Measurements from ENCODE around the gene RNU2-63P. TPM values are rescaled to one million over a fixed set of nuclear protein-coding genes. Genes with fewer than 3 reads are reported as not detected.
"Not testable (repeated sequence)": the region's sequence is repeated elsewhere in the genome, so short reads cannot be mapped to it uniquely, and the experiment has no call there.

RNU2-63P gene
- not detected for polyA plus RNA-seq (ENCODE audit: insufficient read depth in 1 of 5, insufficient read length in 5 of 5, low replicate concordance in 1 of 5)
- long read RNA-seq, donor 1, transcript RNU2-63P-201 (1 exons, 194 nt) = major isoform, 8 of 8 reads
- long read RNA-seq, donor 1, partial matches to known transcripts = 0 of 8 reads
- long read RNA-seq, donor 1, other reads (novel, unspliced or antisense) = 0 of 8 reads
- long read RNA-seq, donor 2, partial matches to known transcripts = 0 of 3 reads
- long read RNA-seq, donor 2, other reads (novel, unspliced or antisense) = 0 of 3 reads
- long read RNA-seq, donor 3, partial matches to known transcripts = 0 of 1 reads
- long read RNA-seq, donor 3, other reads (novel, unspliced or antisense) = 0 of 1 reads
- long read RNA-seq, donor 4 = 0 reads
- long read RNA-seq, donor 5, partial matches to known transcripts = 0 of 3 reads
- long read RNA-seq, donor 5, other reads (novel, unspliced or antisense) = 0 of 3 reads
- long read RNA-seq, donor 6, transcript RNU2-63P-201 (1 exons, 194 nt) = major isoform, 6 of 6 reads
- long read RNA-seq, donor 6, partial matches to known transcripts = 0 of 6 reads
- long read RNA-seq, donor 6, other reads (novel, unspliced or antisense) = 0 of 6 reads
- long read RNA-seq, donor 7, partial matches to known transcripts = 0 of 1 reads
- long read RNA-seq, donor 7, other reads (novel, unspliced or antisense) = 0 of 1 reads
- long read RNA-seq, donor 8, partial matches to known transcripts = 0 of 4 reads
- long read RNA-seq, donor 8, other reads (novel, unspliced or antisense) = 0 of 4 reads

DNA sequence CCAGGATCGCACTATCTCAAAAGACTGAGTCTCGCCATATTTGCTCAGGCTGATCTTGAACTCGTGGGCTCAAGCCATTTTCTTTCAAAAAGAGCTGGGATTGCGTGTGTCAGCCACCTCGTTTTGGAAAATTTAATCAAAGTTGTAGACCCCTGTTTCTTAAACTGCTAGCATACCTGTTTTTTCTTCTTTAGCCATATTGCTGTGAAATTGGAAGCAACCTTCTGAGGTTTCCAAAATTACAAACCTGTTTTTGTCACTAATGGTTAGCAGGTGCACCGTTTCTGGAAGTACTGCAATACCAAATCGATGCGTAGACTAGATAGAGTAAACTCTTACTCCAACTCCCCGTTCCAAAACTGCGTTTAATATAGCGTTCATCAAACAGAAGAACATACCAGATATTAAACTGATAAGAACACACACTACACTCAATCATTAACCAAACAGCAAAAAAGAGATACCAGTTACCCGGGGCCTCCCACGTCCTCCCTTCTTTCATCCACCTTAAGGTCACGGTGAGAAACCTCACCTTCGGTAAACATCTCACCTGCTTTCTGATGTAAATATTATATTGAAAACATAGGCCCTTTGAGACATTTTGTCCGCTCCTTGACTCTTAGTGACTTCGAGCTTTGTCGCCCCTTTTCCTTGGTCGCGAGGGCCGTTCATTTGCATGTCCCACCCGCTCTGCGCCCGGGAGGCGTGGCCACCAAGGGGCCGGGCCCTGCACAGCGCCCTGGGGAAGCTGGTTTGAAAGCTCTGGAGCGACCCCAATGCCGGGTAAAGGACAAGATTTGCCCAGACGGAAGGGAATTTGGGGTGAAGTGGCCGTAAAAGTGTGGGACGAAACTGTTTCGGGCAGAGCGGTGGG is at the start of gene RNU2-63P:
RNU2-63P (minus strand) TSS at position 462 of the 874 bp plus-strand sequence.
- DNase-seq = peak; percentile 86 to 90

DNA sequence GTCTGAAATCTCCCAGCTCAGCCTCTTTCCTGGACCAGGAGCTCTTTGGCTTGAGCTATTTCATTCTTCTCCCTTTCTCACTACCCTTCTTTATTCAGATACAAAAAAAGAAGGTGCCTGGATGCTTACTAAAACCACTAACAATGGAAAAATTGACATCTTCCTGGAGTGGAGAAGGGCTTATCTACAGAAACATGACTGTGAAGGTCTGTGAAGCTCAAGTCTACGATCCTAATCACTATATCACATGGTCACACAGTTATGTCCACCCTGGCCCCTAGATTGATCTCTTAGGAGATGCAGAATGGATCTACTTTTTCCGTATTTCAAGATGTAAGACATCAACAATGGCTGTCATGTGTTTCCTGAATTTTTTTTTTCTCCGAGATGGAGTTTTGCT is 44.9 kb upstream of the RNU2-63P start:
- no peak for DNase-seq

- no peak for DNase-seq
Measured at GRCh38 chr2:88060907-88061275, 44.5 kb upstream of the RNU2-63P start.

- DNase-seq = no peak
Measured at GRCh38 chr2:88059979-88060906, 43.9 kb upstream of the RNU2-63P start.

- no peak for DNase-seq
Measured at GRCh38 chr2:88058191-88058590, 41.8 kb upstream of the RNU2-63P start.

GRCh38 chr2:88057437-88057844 is 41.1 kb upstream of the RNU2-63P start:
- no peak for DNase-seq

GRCh38 chr2:88055371-88056128 is 39.2 kb upstream of the RNU2-63P start, which contains the start of gene KRCC1:
TSS of gene KRCC1 (minus strand) at chr2:88055783. CDS start at chr2:88028563, 27,220 bp downstream.
- DNase-seq = peak; percentile 94 to 96

DNA sequence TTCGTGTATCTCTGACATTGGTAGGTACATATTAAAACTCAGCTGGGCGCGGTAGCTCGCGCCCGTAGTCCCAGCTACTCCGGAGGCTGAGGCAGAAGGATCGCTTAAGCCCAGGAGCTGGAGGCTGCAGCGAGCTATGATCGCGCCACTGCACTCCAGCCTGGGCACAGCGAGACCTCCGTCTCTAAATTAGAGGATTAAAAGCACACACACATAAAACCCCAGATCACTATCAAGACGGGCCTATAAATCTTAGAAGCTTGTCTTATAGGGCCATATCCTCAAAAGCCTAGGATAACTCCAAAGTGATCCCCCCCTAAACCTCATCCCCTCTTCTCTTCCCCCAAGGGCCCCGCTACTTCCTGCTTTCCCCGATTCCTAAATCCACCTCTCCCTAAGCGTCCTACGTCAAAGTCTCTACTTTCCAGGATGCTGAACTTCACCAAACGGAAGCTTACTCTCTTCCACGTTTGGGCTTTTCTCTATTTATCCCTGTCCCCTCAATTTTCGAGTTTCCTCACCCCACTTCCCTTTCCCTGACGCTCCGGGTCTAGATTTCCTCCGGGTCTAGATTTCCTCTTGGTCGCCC is 38.5 kb upstream of the RNU2-63P start:
- peak; percentile 35 to 45 for DNase-seq

DNA sequence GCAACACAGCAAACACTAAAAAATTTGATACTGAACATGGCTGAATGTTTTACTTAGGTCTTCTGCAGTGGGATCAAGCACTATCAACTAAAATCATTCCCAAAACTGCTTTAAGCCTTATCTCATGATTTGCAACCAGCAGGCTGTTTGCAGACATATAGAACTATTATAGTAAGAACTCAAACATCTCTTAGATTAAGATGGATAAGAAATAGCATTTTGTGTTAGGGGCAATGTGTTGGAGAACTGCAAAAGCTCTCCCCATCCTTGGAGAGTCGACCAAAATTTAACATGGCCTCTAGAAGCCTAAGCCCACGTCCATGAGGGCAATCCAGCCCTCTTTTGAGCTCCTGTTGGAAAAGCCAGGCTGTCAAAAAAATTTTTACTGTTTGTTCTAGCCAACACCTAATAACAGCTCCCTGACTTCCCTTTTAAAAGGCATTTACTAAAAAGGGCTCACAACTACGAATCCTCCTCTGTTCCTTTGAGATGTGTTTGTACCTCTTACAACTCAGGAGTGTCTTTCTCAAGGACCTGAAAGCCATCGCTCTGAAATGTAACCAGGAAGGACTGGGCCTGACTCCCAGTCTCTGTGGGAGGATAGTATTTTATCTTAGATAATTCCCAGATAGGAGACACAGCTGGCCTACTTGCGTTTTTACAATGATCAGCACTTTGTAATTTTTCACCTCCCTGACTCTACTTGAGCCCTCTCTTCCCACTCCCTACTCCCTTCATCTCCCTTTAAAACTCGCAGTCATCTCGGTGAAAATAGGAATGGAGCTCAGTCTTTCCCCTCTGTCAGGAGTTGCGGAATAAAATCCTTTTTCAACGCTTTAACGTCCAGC is 37.8 kb upstream of the RNU2-63P start:
- no peak for DNase-seq

- DNase-seq = peak; percentile 69 to 80
Measured at GRCh38 chr2:88053296-88053695, 36.9 kb upstream of the RNU2-63P start.

DNA sequence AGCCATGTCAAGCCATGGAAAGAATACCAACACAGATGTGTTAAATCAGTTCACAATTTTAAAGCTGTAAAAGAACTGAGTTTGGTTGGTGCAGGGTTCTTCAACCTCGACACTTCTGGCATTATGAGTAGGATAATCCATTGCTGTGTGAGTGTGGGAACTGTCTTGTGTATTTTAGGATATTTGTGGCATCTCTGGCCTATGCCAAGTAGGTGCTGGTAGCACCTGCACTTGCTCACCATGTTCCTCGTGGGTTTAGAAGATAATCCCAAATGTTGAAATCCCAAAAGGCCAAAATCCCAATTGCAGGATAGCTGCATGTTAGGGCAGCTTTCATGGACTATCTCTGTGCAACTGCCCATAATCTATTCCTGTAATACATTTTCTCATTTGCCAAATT is 35.4 kb upstream of the RNU2-63P start:
- DNase-seq = no peak

- DNase-seq = no peak
Measured at GRCh38 chr2:88049622-88050021, 33.3 kb upstream of the RNU2-63P start.

GRCh38 chr2:88048541-88048940 is 32.2 kb upstream of the RNU2-63P start:
- DNase-seq = no peak

DNA sequence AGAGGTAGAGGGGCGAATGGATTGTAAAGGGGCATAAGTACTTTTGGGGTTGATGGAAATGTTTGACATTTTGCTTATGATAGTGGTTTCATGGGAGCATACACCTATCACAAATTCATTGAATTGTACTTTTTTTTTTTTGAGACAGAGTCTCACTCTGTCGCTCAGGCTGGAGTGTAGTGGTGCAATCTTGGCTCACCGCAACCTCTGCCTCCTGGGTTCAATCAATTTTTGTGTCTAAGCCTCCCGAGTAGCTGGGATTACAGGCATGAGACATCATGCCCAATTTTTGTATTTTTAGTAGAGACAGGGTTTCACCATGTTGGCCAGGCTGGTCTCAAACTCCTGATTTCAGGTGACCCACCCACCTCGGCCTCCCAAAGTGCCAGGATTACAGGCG is 29.2 kb upstream of the RNU2-63P start:
- not testable (repeated sequence) for DNase-seq

- no peak for DNase-seq
Measured at GRCh38 chr2:88042476-88042875, 26.1 kb upstream of the RNU2-63P start.

GRCh38 chr2:88038263-88039105 is 22.1 kb upstream of the RNU2-63P start:
- no peak for DNase-seq

DNA sequence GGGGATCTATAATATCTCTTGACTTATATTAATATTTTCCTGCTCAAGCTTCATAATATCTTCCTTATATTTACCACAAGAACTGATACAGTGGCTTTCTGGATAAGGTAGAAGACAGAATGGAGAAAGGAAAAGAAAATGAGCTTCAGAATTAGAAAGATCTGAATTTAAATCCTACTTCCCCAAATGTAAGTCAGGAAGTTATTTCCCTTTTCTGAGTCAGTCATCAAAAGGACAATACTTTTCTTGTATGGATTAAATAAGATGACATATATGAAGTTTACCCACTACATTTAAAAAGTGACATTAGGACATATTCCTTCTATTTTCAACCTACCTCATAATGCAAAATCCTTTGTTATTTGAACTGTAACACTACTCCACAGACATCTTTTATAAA is 20.3 kb upstream of the RNU2-63P start:
- DNase-seq = no peak

DNA sequence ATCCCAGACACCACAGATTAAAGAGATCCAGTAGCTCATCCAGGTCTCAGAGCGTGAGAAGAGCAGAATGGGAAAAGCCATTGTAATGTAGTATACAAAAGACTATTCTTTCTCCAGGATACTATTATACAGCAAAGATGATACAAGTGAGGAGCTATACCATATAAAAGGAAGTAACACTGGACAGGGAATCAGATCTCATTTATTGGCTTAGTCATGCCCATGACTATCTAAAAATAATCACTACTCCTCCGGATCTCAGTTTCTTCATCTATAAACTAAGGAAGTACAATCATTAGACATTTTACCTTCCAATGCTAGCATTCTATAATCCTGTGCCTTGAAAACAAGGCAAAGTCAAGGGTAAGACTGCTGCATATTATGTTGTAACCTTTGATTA is 19.8 kb upstream of the RNU2-63P start:
- no peak for DNase-seq
